K562 (cell line): ENCODE results near the gene DIP2C.

Experiments used
- CREM ChIP-seq: IDR thresholded peaks from 2 replicates; pipeline ENCODE4 v1.6.1; 2014; ENCODE audit warnings: antibody characterized with exemption, low read depth
- NR2C2 ChIP-seq, 2 experiments: fragments of 200-800 bp in 1 of 2; sonication (Bioruptor generic) in 1 of 2; sonication (generic) in 1 of 2; formaldehyde crosslinking in 1 of 2; IDR thresholded peaks; 2 replicates each; pipeline versions ENCODE4 v1.6.1 to v1.8.0; 2016 to 2022; ENCODE audit warnings: mild to moderate bottlenecking in 1 of 2, missing compliant biosample characterization in 1 of 2, missing genetic modification characterization in 1 of 2, missing genetic modification reagents in 1 of 2
- TF ChIP-seq, protein P1 (sequence below): fragments of 450-650 bp; IDR thresholded peaks from 2 replicates; pipeline ENCODE4 v1.6.1; 2018; ENCODE audit warnings: mild to moderate bottlenecking, low read depth; ENCODE audit not compliant: partially characterized antibody
- TF ChIP-seq, protein P2 (sequence below): sonication (generic); formaldehyde crosslinking; IDR thresholded peaks from 2 replicates; pipeline ENCODE4 v1.9.0; 2022; ENCODE audit warnings: mild to moderate bottlenecking, missing genetic modification reagents

DNA sequence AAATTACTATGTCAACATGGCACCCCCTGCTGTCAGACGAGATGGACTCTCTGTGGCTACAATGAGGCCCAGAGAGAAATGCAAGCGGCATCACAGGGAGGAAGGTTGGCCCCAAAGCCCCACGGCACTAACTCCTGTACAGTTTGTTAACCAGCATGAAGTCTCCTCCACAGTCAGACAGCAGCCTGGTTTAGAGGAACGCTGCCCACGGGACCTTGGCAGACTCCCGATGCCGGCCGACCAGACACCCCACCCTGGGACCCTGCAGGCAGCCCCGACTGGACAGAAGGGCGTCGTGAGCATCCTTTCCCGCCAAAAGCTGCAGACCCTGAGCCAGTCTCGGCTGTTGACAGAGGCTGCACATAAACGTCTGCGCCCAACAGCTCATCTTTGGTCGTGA is 158.8 kb downstream of the DIP2C start:
- TF ChIP-seq NR2C2 (CRISPR knock-in tag; IDR thresholded peaks at IDR 0.05) (no peak), NR2C2 (tag; IDR thresholded peaks at IDR 0.05) (no peak), CREM (no peak)
- TF ChIP-seq, protein P1, sequence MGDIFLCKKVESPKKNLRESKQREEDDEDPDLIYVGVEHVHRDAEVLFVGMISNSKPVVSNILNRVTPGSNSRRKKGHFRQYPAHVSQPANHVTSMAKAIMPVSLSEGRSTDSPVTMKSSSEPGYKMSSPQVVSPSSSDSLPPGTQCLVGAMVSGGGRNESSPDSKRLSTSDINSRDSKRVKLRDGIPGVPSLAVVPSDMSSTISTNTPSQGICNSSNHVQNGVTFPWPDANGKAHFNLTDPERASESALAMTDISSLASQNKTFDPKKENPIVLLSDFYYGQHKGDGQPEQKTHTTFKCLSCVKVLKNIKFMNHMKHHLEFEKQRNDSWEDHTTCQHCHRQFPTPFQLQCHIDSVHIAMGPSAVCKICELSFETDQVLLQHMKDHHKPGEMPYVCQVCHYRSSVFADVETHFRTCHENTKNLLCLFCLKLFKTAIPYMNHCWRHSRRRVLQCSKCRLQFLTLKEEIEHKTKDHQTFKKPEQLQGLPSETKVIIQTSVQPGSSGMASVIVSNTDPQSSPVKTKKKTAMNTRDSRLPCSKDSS: no peak
- TF ChIP-seq, protein P2, sequence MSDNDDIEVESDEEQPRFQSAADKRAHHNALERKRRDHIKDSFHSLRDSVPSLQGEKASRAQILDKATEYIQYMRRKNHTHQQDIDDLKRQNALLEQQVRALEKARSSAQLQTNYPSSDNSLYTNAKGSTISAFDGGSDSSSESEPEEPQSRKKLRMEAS (CRISPR knock-in tag): no peak
